Measurements from ENCODE around the gene IQCE.
A peak's percentile ranks its signal among the peaks of the same experiment; 100 is the strongest.

The IQCE gene

GRCh38 chr7:2558629-2559282 is at the start of gene IQCE:
TSS of gene IQCE (plus strand) at chr7:2558979. CDS start at chr7:2559182, 203 bp downstream.
- DNase-seq, result peak; percentile 88

GRCh38 chr7:2509298-2509906 is 49.4 kb upstream of the IQCE start:
- no peak for DNase-seq

GRCh38 chr7:2510130-2510776 is 48.5 kb upstream of the IQCE start:
- no peak for DNase-seq

- peak; percentile 90 for DNase-seq
Observed at GRCh38 chr7:2510909-2511768, 47.6 kb upstream of the IQCE start.

GRCh38 chr7:2511769-2512168 is 47.0 kb upstream of the IQCE start:
- no peak for DNase-seq

- DNase-seq, result peak; percentile 30
Observed at GRCh38 chr7:2512179-2512661, 46.6 kb upstream of the IQCE start.

- DNase-seq, result no peak
Observed at GRCh38 chr7:2512713-2513112, 46.1 kb upstream of the IQCE start.

GRCh38 chr7:2513702-2514101 is 45.1 kb upstream of the IQCE start:
- DNase-seq, result no peak

- no peak for DNase-seq
Observed at GRCh38 chr7:2514473-2515423, 44.0 kb upstream of the IQCE start.

GRCh38 chr7:2515424-2516193 is 43.2 kb upstream of the IQCE start:
- DNase-seq, result no peak

GRCh38 chr7:2516194-2516555 is 42.6 kb upstream of the IQCE start:
- no peak for DNase-seq

GRCh38 chr7:2517026-2517425 is 41.8 kb upstream of the IQCE start:
- DNase-seq, result no peak

GRCh38 chr7:2517678-2518507 is 40.9 kb upstream of the IQCE start:
- DNase-seq, result no peak

- DNase-seq, result no peak
Observed at GRCh38 chr7:2518737-2519118, 40.1 kb upstream of the IQCE start.

- peak; percentile 91 for DNase-seq
Observed at GRCh38 chr7:2519119-2519930, 39.5 kb upstream of the IQCE start, which contains the start of gene LFNG. TSS of gene LFNG (plus strand) at chr7:2519774. CDS start at chr7:2519862, 88 bp downstream.

- DNase-seq, result no peak
Observed at GRCh38 chr7:2520131-2520760, 38.5 kb upstream of the IQCE start.

GRCh38 chr7:2520761-2521290 is 38.0 kb upstream of the IQCE start:
- no peak for DNase-seq

- DNase-seq, result no peak
Observed at GRCh38 chr7:2521341-2521745, 37.4 kb upstream of the IQCE start.
